ENCODE results near the gene RABL3.
"Not testable (repeated sequence)": the region's sequence is repeated elsewhere in the genome, so short reads cannot be mapped to it uniquely, and the experiment has no call there.

RABL3 gene

GRCh38 chr3:120682095-120682681 lies 60.1 kb downstream of the RABL3 start, which contains the start of gene HGD:
Gene HGD (minus strand): TSS chr3:120682239. CDS start chr3:120682111, 128 bp downstream.
- no peak for DNase-seq (ENCODE audit: low read depth)

- DNase-seq (ENCODE audit: low read depth), result no peak
These were observed 60.7 kb downstream of the RABL3 start for GRCh38 chr3:120681506-120682038.

- no peak for DNase-seq (ENCODE audit: low read depth)
These were observed 61.3 kb downstream of the RABL3 start for GRCh38 chr3:120681018-120681417.

DNA sequence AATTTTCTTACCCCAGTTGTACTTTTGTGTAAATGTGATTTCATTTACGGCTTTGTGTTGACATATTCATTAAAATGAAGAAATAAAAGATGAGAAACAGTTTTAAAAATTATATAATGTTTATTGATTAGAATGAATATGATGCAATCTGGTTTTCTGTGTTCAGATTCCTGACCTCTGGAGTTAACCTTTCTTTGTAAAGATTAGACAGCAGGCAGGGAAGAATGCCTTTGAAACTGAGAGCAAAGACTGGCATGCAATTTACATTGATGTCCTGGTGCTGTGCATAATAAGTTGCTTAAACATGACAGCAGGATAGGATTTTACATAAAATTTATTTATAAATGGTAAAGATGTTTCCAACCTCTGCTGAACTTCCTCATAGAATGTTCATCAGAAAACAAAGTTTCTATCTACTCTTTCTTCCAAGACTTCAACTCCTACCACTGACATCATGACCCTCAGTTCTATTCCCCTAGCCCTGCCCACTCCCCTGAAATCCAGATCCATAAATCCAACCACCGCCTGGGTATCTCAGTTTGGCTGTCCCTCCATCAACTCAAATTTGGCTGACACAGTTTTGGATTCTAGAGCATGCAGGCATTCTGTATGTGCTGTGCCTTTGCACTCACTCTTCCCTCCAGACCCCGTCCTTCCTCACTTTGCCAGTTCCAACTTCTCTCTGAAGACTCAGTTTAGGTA lies 62.0 kb downstream of the RABL3 start:
- DNase-seq (ENCODE audit: low read depth), result no peak

DNA sequence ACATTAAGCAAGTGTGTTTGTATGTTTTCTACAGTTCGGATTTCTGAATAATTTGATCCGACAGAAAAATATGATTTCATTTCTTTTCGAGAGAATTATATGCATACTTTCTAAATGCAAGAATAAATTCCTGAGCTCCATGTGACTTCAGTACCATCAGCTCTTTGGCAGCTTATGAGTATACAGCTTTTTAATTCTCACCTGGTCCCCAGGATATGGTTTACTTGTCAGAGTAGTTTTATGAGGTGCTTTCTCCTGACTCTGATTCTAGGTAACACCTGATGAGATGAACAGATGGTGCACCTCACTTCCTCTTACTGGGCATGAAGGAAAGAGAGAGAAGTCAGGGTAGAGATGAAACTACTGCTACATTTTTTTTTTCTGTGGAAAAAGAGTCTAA lies 63.3 kb downstream of the RABL3 start:
- DNase-seq (ENCODE audit: low read depth), result no peak

- DNase-seq (ENCODE audit: low read depth), result no peak
These were observed 63.9 kb downstream of the RABL3 start for GRCh38 chr3:120678331-120678947.

- not testable (repeated sequence) for DNase-seq (ENCODE audit: low read depth)
These were observed 65.1 kb downstream of the RABL3 start for GRCh38 chr3:120677193-120677592.

DNA sequence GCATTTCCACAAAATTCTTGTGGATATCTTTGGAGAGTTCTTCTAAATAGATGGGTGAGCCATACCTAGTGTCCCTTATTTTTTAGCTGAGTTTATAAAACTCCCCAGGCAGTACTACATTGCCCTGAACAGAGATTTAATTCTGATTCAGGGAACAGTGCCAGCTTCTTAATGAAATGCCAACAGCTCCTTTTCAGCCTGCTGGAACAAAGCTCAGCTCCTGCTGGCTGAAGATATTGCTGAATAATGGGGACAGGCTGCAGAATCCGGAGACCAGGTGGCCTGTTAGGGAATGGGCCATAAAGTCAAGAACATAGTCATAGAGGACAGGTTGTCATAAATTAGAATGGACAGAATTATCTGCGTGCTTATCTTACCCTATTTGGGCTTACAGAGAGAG lies 69.2 kb downstream of the RABL3 start:
- no peak for DNase-seq (ENCODE audit: low read depth)

GRCh38 chr3:120670576-120670975 lies 71.7 kb downstream of the RABL3 start:
- DNase-seq (ENCODE audit: low read depth), result no peak

- DNase-seq (ENCODE audit: low read depth), result no peak
These were observed 77.4 kb downstream of the RABL3 start for GRCh38 chr3:120664926-120665325.

- DNase-seq (ENCODE audit: low read depth), result no peak
These were observed 80.4 kb downstream of the RABL3 start for GRCh38 chr3:120661945-120662344.

DNA sequence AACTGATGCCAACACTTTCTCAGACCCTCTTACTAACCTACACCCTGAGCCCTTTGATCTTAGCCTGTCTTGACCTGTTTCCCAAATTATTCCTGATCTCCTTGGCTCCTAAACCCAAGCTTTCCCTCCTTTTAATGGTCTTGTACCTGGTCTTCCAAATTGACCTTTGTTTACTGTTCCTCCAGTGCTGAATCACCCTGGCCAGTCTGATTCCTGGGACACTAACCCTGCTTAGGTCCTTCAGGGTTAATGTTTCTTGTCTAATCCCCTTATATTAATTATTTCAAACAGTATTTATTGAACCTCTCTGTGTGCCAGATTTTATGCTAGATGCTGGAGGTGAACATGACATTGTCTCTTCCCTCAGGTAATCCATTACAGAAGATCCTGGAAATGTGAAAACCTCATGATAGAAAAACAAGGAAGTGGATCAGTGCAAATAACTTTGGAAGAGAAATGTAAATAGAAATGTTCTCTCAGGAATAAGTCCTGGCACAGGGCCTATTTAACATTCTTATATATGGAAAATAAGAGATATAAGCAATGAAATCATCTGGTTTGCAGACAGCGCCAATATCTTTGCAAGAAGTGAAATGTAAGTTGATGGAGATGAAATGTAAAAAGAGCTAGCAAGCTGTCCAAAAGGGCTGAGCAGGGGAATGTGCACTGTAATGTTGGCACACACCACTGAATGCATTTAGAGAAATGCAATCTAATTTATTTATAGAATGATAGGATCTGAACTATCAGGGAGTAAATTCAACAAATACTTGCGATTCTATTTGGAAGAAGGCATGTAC lies 81.0 kb downstream of the RABL3 start:
- DNase-seq (ENCODE audit: low read depth), result no peak

DNA sequence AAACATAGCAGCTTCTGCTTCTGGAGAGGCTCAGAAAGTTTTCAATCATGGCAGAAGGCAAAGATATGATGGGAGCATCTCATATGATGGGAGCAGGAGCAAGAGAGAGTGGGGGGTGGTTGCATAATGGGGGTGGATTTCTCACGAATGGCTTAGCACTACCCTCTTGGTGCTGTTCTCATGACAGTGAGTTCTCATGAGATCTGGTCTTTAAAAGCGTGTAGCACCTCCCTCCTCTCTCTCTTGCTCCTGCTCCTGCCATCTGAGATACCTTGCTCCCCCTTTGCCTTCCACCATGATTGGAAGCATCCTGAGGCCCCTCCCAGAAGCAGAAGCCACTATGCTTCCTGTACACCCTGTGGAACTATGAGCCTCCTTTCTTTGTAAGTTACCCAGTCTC lies 82.5 kb downstream of the RABL3 start:
- no peak for DNase-seq (ENCODE audit: low read depth)

GRCh38 chr3:120659285-120659684 lies 83.0 kb downstream of the RABL3 start:
- no peak for DNase-seq (ENCODE audit: low read depth)

DNA sequence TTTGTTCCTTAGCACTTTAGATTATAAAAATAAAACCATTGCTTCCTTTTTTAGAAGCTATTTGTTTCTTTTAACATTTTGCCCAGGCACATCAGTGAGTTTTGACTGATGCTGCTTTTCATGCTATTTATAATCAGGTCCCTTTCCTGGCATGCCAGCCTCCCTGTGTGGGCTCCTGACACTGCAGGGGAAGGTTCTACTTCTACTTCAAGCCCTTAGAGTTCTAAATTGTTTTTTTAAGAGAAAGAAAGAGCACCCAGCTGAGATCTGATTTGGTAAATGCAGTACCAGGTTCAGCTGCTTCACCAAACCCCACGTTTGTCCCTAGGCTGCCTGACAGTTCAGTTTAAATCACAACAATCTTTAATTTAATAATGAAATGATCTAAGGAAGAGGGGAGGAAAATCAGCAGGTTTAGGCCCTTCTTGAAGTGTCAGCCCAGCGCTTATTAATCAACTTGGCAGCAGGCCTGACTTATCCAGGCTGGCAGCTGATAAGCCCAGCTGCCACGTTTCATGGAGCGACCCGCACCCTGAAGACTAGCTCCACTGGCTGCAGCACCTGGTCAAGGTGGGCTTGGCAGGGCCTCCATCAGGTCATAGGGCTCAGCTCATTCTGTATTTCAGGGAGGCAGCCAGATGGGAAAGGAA lies 89.3 kb downstream of the RABL3 start:
- DNase-seq (ENCODE audit: low read depth), result no peak

DNA sequence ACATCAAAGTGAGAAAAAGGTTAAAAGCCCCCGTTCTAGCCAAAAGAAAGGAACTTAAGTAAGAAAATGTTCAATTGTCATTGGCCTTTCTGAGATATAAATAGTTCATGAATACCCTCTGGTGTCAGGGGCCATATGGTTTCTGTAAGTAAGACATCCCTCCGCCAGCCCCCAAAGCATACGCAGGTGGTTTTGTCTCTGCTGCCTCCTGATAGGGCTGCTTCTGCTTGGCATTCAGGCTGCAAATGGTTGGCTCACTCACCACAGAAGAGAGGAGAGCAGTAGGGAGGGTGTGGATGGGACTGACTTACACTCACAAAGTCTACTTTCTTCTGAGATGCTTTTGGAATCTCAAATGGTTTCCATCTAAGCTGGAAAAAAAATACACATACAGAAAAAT lies 90.0 kb downstream of the RABL3 start:
- no peak for DNase-seq (ENCODE audit: low read depth)

DNA sequence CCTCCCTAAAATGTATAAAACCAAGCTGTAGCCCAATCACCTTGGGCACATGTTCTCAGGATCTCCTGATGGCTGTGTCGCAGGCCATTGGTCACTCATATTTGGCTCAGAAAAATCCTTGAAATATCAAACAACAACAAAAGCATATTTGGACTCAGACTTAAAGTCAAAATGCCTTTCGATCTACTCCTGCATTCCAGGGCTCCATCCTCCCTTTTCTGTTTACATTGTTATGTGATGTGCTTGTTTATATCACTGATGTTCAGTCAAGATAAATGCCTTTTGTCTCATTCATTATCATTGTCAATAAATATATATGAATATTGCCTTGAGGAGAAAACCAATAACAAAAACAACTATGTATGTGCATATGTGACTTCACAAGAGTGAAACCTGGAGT lies 92.0 kb downstream of the RABL3 start:
- DNase-seq (ENCODE audit: low read depth), result no peak

- DNase-seq (ENCODE audit: low read depth), result no peak
These were observed 92.5 kb downstream of the RABL3 start for GRCh38 chr3:120649830-120650233.

- DNase-seq (ENCODE audit: low read depth), result no peak
These were observed 94.0 kb downstream of the RABL3 start for GRCh38 chr3:120648290-120648689.

DNA sequence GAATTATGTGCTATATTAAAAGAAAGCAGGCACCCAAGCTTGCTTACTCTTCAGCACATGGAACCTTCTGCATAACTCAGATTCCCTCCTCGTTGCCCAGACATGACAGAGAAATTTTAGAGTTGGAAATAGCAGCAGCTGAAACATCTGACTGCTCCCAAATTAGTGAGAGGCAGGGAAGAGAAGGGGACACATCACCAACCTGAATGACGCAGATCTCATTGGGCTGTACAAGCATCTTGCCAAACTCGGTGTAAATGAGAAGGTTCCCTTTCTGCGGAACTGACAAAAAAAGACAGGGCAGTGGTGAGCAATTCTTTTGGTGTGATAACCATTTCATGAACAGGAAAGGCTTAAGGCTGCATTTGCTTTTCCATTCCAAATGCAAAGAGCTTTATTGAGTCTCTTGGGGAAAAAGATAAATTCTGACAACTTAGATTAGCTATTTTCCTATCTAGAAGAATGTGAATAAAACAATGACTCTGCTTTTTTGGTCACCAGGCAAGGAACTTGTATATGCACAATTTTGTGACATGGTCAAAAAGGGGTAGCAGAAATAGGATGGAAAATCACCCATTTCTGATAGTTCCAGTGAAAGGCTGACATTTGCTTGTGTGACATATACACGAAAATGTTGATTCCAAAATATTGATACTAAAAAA lies 95.4 kb downstream of the RABL3 start:
- no peak for DNase-seq (ENCODE audit: low read depth)

- no peak for DNase-seq (ENCODE audit: low read depth)
These were observed 97.1 kb downstream of the RABL3 start for GRCh38 chr3:120645083-120645845.
